Smooth muscle cell (in vitro differentiated cells): ENCODE results near the gene CEMP1. TPM values are rescaled to one million over a fixed set of nuclear protein-coding genes. Genes with fewer than 3 reads are reported as not detected.
A peak's percentile ranks its signal among the peaks of the same experiment; 100 is the strongest.

Experiments used
- DNase-seq: peaks from one replicate; lab custom pipeline; 2025; ENCODE audit not compliant: unreplicated experiment; lab: John Stamatoyannopoulos, UW
- H2AFZ ChIP-seq: fragments of 200-600 bp; sonication (generic); 2 replicates; pipeline ENCODE4 v1.6.0; 2016; ENCODE audit warnings: antibody characterized with exemption, low read depth, mild to moderate bottlenecking
- H3F3A ChIP-seq: fragments of 200-600 bp; sonication (generic); 2 replicates; pipeline ENCODE4 v1.6.0; 2017; ENCODE audit warnings: antibody characterized with exemption, low read depth
- H3K27ac ChIP-seq: fragments of 200-600 bp; sonication (generic); 2 replicates; pipeline ENCODE4 v1.5.1; 2016; ENCODE audit warnings: low read depth, mild to moderate bottlenecking
- H3K27me3 ChIP-seq: fragments of 200-600 bp; sonication (generic); 2 replicates; pipeline ENCODE4 v1.6.1; 2016; ENCODE audit warnings: low read depth, mild to moderate bottlenecking
- H3K36me3 ChIP-seq: fragments of 200-600 bp; sonication (generic); 2 replicates; pipeline ENCODE4 v1.5.1; 2016; ENCODE audit warnings: low read depth
- H3K4me1 ChIP-seq: fragments of 200-600 bp; sonication (generic); 2 replicates; pipeline ENCODE4 v1.5.1; 2016; ENCODE audit warnings: low read depth
- H3K4me2 ChIP-seq: fragments of 200-600 bp; sonication (generic); 2 replicates; pipeline ENCODE4 v1.6.0; 2016; ENCODE audit warnings: mild to moderate bottlenecking
- H3K4me3 ChIP-seq: fragments of 200-600 bp; sonication (generic); 2 replicates; pipeline ENCODE4 v1.5.1; 2016; ENCODE audit warnings: mild to moderate bottlenecking
- H3K79me2 ChIP-seq: fragments of 200-600 bp; sonication (generic); 2 replicates; pipeline ENCODE4 v1.6.0; 2016; ENCODE audit warnings: low read depth, mild to moderate bottlenecking
- H3K9ac ChIP-seq: fragments of 200-600 bp; sonication (generic); 2 replicates; pipeline ENCODE4 v1.6.0; 2016; ENCODE audit warnings: low read depth
- H3K9me3 ChIP-seq: fragments of 200-600 bp; sonication (generic); replicated peaks from 2 replicates; pipeline ENCODE4 v1.5.1; 2016; ENCODE audit warnings: low read depth
- H4K20me1 ChIP-seq: fragments of 200-600 bp; sonication (generic); 2 replicates; pipeline ENCODE4 v1.6.0; 2016; ENCODE audit warnings: low read depth
- WGBS: methylation state at CpG from one replicate; pipeline ENCODE4 v1.1.7; 2016; ENCODE audit warnings: low lambda C conversion rate; 5-methylcytosine and 5-hydroxymethylcytosine counted together
- polyA plus RNA-seq: library from polyadenylated mRNA; unstranded; fragments of >200 nt; fragmentation: Nextera tagmentation; extraction: Ambion mirVana; gene quantifications from 2 replicates; pipeline ENCODE4 v1.2.1, GENCODE V29; 2016
- total RNA-seq: library from RNA; depleted of rRNA; stranded (reverse); fragments of >200 nt; gene quantifications from 2 replicates; pipeline ENCODE4 v1.2.3, GENCODE V29; 2014
- TF ChIP-seq, protein P1 (sequence below): fragments of 200-600 bp; sonication (generic); IDR thresholded peaks from 2 replicates; pipeline ENCODE4 v1.5.1; 2017; ENCODE audit warnings: borderline replicate concordance, mild to moderate bottlenecking, antibody characterized with exemption; ENCODE audit not compliant: insufficient read depth, poor library complexity, severe bottlenecking

CEMP1 gene
- total and polyA plus RNA-seq, 2 experiments from 2014 or later: 1.7 TPM; not detected in 1

DNA sequence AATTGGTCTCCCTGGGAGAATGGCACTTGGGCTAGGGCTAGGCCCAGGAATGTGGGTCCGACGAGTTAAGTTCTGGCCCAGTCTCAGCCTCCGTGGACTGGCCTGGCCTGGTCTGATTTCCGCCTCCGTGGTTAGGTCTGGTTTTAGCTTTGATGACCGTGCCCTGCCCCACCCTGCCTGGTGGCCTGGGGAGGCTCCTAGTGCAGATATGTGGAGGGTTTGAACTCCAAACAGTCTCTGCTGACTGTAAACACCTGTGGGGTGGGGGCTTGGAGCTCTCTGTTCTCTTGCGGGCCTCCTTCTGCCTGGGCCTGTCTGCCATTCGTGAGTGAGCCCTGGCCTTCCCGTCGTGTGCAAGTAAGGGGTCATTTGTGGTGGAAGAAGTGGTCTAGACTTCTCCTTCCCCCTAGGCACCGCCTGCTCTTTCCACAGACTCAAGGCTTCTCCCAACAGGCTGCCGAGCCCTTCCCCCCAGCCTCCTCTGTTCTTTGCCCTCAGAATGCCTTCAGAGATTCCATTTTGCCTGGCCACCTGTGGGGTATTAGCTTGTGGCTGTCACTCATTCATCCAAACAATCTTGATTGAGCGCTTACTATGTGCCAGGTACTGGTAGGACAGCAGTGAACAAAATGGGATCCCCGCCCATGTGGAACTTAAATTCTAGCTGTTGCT, 15.9 kb downstream of the CEMP1 start:
- Histone ChIP-seq H3K36me3 (no peaks in the 10 kb centered on the region), H3K4me3 (peak overlapping the region; percentile 100), H4K20me1 (peaks cover 56% of the 10 kb centered on the region), H3K79me2 (peaks cover 60% of the 10 kb centered on the region), H3K27me3 (no peaks in the 10 kb centered on the region), H3K4me2 (peak overlapping the region; percentile 98), H3K4me1 (peaks cover 29% of the 10 kb centered on the region), H3K9me3 (no peaks in the 10 kb centered on the region), H3K9ac (peak overlapping the region; percentile 100), H2AFZ (no peak overlapping the region), H3K27ac (peak overlapping the region; percentile 100), H3F3A (peaks cover 3% of the 10 kb centered on the region)
- no peak for DNase-seq
- TF ChIP-seq, protein P1, sequence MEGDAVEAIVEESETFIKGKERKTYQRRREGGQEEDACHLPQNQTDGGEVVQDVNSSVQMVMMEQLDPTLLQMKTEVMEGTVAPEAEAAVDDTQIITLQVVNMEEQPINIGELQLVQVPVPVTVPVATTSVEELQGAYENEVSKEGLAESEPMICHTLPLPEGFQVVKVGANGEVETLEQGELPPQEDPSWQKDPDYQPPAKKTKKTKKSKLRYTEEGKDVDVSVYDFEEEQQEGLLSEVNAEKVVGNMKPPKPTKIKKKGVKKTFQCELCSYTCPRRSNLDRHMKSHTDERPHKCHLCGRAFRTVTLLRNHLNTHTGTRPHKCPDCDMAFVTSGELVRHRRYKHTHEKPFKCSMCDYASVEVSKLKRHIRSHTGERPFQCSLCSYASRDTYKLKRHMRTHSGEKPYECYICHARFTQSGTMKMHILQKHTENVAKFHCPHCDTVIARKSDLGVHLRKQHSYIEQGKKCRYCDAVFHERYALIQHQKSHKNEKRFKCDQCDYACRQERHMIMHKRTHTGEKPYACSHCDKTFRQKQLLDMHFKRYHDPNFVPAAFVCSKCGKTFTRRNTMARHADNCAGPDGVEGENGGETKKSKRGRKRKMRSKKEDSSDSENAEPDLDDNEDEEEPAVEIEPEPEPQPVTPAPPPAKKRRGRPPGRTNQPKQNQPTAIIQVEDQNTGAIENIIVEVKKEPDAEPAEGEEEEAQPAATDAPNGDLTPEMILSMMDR: no peak
- 51% methylated on average over 14 of the region's 14 CpGs for WGBS

DNA sequence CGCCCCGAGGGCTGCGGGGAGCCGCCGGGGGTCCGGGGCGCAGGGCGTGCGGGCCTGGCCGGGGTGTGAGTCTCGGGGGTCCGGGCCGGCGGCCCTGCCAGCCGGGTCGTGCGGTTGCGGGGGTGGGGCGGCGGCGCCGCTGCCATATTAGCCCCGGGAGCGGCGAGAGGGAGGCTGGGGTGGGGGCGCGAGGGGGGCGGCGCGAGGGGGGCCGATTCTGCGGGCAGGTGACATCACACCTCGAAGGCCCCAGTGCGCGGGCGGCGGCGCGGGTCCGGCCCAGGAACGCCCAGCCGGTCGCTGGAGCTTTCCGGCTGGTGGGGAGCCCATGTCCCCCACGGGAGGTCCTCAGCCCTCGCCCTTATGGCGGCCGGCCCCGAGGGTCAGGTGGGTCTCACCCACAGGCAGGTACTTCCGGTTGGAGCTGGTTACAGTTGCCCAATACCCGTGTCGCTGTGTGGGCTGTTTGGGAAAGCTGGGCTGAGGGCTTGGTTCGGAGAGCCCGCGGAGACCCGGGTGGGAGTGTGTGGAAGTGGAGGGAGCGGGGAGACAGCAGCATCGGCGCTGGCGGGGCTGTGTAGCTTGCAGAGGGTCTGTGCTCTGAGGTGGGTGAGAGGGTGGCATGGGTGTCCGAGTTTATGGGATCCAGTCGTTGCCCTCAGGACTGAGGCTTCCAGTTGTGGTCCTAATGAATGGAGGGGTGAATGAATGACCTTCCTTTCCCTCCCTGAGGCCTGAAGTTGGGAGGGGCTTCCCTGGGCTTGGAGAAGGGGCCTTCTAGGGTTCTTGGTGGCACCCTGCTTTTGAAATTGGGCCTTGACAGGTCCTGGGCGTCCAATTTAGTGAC, 16.7 kb downstream of the CEMP1 start:
- Histone ChIP-seq H3K79me2 (peaks cover 57% of the 10 kb centered on the region), H3K4me3 (peak overlapping the region; percentile 100), H3F3A (peaks cover 3% of the 10 kb centered on the region), H2AFZ (no peak overlapping the region), H3K4me2 (peak overlapping the region; percentile 98), H3K4me1 (peaks cover 29% of the 10 kb centered on the region), H4K20me1 (peaks cover 52% of the 10 kb centered on the region), H3K9ac (peak overlapping the region; percentile 100), H3K27ac (peak overlapping the region; percentile 100), H3K27me3 (no peaks in the 10 kb centered on the region), H3K36me3 (no peaks in the 10 kb centered on the region), H3K9me3 (no peaks in the 10 kb centered on the region)
- TF ChIP-seq, protein P1: no peak
- 2% methylated on average over 38 of the region's 63 CpGs for WGBS
- DNase-seq: no peak

DNA sequence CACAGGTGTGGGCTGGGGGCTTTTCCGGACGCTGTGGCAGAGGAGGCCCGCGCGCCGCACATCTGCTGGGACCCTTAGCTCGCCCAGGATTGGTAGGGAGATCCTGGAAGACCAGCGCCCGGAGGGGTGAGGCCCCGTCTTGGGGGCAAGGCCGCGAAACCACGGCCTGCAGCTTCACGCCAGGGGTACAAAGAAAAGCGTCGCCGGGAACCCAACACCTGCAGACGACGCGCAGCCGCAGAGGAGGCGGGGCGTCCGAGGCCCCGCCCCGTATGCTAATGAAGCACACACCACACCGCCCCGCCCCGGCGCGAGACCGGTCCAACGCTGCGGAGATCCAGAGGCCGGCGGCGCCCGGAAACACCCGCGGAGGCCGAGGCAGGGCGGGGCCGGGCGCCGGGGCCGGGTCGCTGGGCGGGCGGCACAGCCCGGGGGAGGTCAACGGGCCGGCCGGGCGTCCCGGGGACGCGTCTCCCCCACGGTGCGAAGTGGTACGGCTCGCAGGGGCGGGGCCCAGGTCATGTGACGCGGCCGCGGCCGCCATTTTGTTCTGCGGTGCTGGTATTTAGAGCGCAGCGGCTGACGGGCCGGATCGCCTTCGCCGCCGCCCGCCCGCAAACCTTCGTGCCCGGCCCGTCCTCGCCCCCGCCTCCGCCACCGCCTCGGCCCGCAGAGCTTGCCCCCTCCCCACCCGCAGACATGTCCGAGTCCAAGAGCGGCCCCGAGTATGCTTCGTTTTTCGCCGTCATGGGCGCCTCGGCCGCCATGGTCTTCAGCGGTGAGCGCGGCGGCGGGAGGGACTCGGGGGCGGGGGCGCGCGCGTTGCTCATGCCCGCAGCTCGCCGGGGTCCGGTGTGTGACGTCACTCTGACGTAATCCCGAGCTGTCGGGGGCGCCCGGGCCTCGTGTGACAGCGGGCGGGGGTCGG, 17.5 kb downstream of the CEMP1 start, which contains the start of gene ATP6V0C:
ATP6V0C (plus strand) TSS at position 548 of the 928 bp plus-strand sequence; CDS start at position 700, 152 bp downstream.
- Histone ChIP-seq H3F3A (peaks cover 3% of the 10 kb centered on the region), H3K4me2 (peak within 1 kb of the TSS; percentile 98), H3K9ac (peak within 1 kb of the TSS; percentile 100), H3K4me3 (peak within 1 kb of the TSS; percentile 100), H3K27me3 (no peaks in the 10 kb centered on the region), H4K20me1 (peaks cover 43% of the 10 kb centered on the region), H3K27ac (peak within 1 kb of the TSS; percentile 100), H3K36me3 (no peaks in the 10 kb centered on the region), H2AFZ (peak within 1 kb of the TSS; percentile 66), H3K79me2 (peaks cover 48% of the 10 kb centered on the region), H3K9me3 (no peaks in the 10 kb centered on the region), H3K4me1 (peaks cover 29% of the 10 kb centered on the region)
- TF ChIP-seq, protein P1: no peak
- 2% methylated on average over 37 of the region's 122 CpGs for WGBS
- DNase-seq: peak; percentile 93
